GM18873 (cell line): ENCODE measurements around the gene ALDH1B1.
"Not testable (repeated sequence)": the region's sequence is repeated elsewhere in the genome, so short reads cannot be mapped to it uniquely, and the experiment has no call there.

ENCODE experiments used
- ATAC-seq: cut with Tn5 transposase; IDR thresholded peaks from one replicate; pipeline ENCODE4 v1.9.1; 2021; ENCODE audit warnings: mild to moderate bottlenecking, moderate library complexity, moderate number of reproducible peaks; ENCODE audit not compliant: unreplicated experiment, low FRiP score

Gene ALDH1B1

GRCh38 chr9:38360839-38361472 lies 31.5 kb upstream of the ALDH1B1 start:
- no peak for ATAC-seq

GRCh38 chr9:38361473-38361850 lies 31.0 kb upstream of the ALDH1B1 start:
- no peak for ATAC-seq

- no peak for ATAC-seq
Observed at GRCh38 chr9:38362852-38363588, 29.5 kb upstream of the ALDH1B1 start.

- ATAC-seq: no peak
Observed at GRCh38 chr9:38363589-38363925, 28.9 kb upstream of the ALDH1B1 start.

GRCh38 chr9:38367898-38368297 lies 24.6 kb upstream of the ALDH1B1 start:
- ATAC-seq: no peak

GRCh38 chr9:38368731-38369130 lies 23.8 kb upstream of the ALDH1B1 start:
- ATAC-seq: no peak

GRCh38 chr9:38370176-38370575 lies 22.3 kb upstream of the ALDH1B1 start:
- ATAC-seq: no peak

- ATAC-seq: no peak
Observed at GRCh38 chr9:38371495-38371894, 21.0 kb upstream of the ALDH1B1 start.

GRCh38 chr9:38372762-38373619 lies 19.5 kb upstream of the ALDH1B1 start:
- no peak for ATAC-seq

- ATAC-seq: no peak
Observed at GRCh38 chr9:38373679-38374078, 18.8 kb upstream of the ALDH1B1 start.

GRCh38 chr9:38374847-38375571 lies 17.5 kb upstream of the ALDH1B1 start:
- no peak for ATAC-seq

- no peak for ATAC-seq
Observed at GRCh38 chr9:38375572-38375963, 16.9 kb upstream of the ALDH1B1 start.

- no peak for ATAC-seq
Observed at GRCh38 chr9:38376021-38376670, 16.4 kb upstream of the ALDH1B1 start.

- not testable (repeated sequence) for ATAC-seq
Observed at GRCh38 chr9:38377336-38378083, 15.0 kb upstream of the ALDH1B1 start.

GRCh38 chr9:38380230-38380871 lies 12.2 kb upstream of the ALDH1B1 start:
- ATAC-seq: no peak

- no peak for ATAC-seq
Observed at GRCh38 chr9:38380872-38381534, 11.5 kb upstream of the ALDH1B1 start.

- ATAC-seq: no peak
Observed at GRCh38 chr9:38382141-38382540, 10.4 kb upstream of the ALDH1B1 start.

GRCh38 chr9:38384990-38385848 lies 7.3 kb upstream of the ALDH1B1 start:
- ATAC-seq: no peak
